ENCODE results near the gene PAK1.
"Not testable (repeated sequence)": the region's sequence is repeated elsewhere in the genome, so short reads cannot be mapped to it uniquely, and the experiment has no call there.

The PAK1 gene

DNA sequence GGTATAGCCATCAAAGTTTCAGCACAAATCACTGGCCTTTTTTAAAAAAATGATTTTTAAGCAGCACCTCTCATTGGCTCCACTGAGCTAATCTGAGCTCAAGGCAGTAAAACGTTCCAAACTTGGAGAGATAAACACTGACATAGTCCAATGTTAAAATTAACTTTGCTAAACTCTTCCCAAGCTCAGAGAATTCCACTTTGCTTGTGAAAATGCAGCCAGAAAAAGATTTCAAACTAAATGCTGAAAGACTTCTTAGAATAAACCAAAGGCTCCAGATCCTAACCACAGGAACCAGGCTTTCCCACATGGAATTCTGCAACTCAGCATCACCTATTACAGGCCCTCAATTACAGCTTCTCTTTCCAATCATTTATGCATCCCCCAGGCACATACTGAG is 87.7 kb downstream of the PAK1 start:
- no peak overlapping the region for H3K27ac ChIP-seq
- TF ChIP-seq ZFX (IDR thresholded peaks at IDR 0.05; ENCODE audit: borderline replicate concordance), result no peak
- TF ChIP-seq, protein P1, sequence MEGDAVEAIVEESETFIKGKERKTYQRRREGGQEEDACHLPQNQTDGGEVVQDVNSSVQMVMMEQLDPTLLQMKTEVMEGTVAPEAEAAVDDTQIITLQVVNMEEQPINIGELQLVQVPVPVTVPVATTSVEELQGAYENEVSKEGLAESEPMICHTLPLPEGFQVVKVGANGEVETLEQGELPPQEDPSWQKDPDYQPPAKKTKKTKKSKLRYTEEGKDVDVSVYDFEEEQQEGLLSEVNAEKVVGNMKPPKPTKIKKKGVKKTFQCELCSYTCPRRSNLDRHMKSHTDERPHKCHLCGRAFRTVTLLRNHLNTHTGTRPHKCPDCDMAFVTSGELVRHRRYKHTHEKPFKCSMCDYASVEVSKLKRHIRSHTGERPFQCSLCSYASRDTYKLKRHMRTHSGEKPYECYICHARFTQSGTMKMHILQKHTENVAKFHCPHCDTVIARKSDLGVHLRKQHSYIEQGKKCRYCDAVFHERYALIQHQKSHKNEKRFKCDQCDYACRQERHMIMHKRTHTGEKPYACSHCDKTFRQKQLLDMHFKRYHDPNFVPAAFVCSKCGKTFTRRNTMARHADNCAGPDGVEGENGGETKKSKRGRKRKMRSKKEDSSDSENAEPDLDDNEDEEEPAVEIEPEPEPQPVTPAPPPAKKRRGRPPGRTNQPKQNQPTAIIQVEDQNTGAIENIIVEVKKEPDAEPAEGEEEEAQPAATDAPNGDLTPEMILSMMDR (IDR thresholded peaks at IDR 0.05), result no peak

DNA sequence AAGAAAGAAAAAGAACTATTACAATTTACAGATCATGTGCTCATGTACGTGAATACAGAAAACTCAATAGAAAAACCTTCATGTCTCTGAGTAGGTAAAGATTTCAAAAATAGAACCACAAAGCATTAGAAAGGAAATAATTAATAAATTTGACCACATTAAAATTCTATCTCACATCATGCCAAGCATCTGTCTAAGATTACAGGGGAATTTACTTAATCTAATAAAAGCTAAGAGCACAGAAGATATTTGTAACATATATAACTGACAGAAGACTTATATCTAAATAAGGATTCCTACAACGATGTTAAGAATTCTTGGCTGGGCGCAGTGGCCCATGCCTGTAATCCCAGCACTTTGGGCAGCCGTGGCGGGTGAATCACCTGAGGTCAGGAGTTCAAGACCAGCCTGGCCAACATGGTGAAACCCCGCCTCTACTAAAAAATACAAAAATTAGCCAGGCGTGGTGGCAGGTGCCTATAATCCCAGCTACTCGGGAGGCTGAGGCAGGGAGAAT is 88.6 kb downstream of the PAK1 start:
- H3K27ac ChIP-seq, result not testable (repeated sequence)

DNA sequence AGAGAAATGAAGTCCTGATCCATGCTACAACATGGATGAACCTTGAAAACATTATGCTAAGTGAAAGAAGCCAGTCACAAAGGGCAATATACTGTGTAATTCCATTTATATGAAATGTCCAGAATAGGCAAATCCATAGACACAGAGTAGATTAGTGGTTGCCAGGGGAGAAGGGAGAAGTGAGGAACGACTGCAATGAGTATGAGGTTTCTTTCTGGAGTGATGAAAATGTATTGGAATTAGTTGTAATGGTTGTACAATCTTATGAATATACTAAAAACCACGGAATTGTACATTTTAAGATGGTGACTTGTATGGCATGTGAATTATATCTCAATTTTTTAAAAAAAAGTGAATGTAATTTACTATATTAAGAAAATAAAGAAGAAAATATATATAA is 89.3 kb downstream of the PAK1 start:
- TF ChIP-seq, protein P1 (IDR thresholded peaks at IDR 0.05), result no peak
- TF ChIP-seq ZFX (IDR thresholded peaks at IDR 0.05; ENCODE audit: borderline replicate concordance), result no peak
- H3K27ac ChIP-seq, result no peak overlapping the region

DNA sequence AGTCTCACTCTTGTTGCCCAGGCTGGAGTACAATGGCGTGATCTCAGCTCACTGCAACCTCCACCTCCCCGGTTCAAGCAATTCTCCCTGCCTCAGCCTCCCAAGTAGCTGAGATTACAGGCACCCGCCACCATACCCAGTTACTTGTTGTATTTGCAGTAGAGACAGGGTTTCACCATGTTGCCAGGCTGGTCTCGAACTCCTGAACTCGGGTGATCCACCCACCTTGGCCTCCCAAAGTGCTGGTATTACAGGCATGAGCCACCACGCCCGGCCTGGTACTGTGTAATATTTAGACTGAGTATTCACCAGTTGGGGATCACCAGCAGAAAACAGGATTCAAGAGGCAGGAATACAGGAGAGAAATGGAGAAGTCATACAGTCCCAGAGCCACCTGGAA is 90.5 kb downstream of the PAK1 start:
- not testable (repeated sequence) for H3K27ac ChIP-seq

DNA sequence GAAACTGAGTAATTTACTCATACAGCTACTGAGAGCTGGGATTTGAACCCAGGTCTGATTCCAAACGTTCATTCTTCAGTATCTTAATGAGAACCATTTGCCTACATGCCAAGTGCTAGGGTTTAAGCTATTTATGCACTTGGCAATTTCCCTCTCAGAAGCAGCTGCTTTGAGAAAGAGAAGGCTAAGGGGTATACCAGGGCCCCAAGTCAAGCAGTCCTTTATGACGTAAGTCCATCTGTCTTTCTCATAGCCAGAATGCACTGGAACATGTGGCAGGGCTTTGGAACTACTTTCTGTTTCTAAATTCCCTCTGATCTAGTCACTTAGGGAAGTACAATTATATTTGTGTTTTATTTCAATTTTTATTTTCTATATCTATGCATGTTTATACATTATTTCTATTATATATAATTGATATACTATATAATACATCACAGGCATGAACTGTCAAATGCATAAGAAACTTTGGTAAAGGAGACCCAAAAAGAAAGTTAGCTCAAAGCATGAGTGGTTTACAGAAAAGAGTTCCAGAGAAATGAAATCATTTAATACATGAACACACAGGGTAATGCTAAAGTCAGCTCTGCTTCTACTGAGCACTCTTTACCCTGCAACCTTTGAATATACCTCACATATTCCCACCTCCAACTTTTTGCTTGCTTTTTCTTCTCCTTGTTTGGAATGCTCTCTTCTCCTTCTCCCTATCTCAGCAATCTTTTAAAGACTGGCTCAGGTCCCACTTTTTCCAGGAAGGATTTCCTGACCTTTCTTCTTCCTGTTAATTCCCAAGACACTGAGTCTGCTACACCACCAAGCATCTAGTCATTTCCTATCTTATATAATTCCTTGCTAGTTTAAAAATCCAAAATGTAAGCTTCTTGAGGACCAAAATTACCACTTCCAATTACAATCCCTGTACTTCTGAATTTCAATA is 91.9 kb downstream of the PAK1 start:
- no peak for TF ChIP-seq ZFX (IDR thresholded peaks at IDR 0.05; ENCODE audit: borderline replicate concordance)
- TF ChIP-seq, protein P1 (IDR thresholded peaks at IDR 0.05), result no peak
- H3K27ac ChIP-seq, result no peak overlapping the region

DNA sequence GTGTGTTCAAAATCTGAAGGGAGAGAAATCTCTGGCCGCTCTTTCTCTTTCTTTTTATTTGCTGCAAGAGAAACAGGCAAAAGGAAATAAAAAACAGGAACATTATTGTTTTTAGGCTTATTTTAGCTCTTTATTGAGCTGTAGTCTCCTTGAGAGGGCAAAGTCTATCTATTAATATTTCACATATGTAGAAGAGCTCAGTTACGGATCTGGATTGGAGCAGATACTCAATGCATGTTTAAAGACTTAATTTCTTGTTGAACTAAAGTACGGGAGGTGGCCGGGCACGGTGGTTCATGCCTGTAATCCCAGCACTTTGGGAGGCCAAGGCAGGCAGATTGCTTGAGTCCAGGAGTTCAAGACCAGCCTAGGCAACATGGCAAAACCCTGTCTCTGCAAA is 94.0 kb downstream of the PAK1 start:
- TF ChIP-seq, protein P1 (IDR thresholded peaks at IDR 0.05), result no peak
- TF ChIP-seq ZFX (IDR thresholded peaks at IDR 0.05; ENCODE audit: borderline replicate concordance), result no peak
- no peak overlapping the region for H3K27ac ChIP-seq

DNA sequence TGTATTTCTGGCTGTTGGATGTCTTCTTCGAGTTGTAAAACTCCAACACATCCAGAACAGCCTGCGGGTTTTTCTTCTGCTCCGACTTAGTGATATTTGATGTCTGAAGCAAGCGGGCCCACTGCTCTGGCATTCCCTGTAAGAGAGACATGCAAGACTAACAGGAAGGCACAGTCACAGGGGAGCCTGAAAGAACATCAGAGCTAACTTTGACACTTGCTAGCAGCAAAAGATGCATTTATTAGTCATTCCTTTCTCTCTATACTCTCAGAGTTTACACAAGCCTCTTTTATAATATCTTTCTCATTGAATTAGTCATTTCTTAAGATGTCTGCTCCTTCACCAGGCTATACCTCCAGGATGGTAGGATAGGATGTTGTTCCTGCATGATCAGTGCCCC is 94.6 kb downstream of the PAK1 start:
- TF ChIP-seq ZFX (IDR thresholded peaks at IDR 0.05; ENCODE audit: borderline replicate concordance), result no peak
- TF ChIP-seq, protein P1 (IDR thresholded peaks at IDR 0.05), result no peak
- no peak overlapping the region for H3K27ac ChIP-seq

DNA sequence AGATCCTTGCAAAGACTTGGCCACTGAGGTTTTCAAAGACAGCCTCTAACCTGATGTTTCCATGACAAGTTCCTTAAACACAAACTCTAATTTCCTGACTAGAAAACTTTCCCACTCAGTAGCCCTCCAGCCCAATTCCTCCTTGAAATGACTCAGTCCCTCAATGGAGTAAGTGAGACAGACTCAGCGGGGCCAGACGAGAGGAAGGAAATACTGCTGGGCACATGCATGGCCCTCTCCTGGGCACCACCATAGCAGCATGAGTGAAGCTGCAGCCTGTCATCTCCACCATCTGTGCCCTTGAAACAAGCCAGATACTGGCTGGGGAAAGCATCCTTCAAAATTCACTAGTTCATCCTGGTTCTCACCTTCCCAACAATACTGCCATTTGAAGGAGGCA is 96.2 kb downstream of the PAK1 start:
- no peak for TF ChIP-seq ZFX (IDR thresholded peaks at IDR 0.05; ENCODE audit: borderline replicate concordance)
- TF ChIP-seq, protein P1 (IDR thresholded peaks at IDR 0.05), result no peak
- no peak overlapping the region for H3K27ac ChIP-seq
